Calu3 (cell line): Measurements from ENCODE around the gene PFKP. TPM values are rescaled to one million over a fixed set of nuclear protein-coding genes. Genes with fewer than 3 reads are reported as not detected.

Experiments used
- BruUV-seq: library from RNA; stranded (reverse); fragments of 400-500 nt; replicated peaks from 2 replicates; lab custom pipeline; 2021; lab: Mats Ljungman, UMichigan
- CTCF ChIA-PET: fragments of 300-600 bp; sonication (Branson Sonifier 250); formaldehyde crosslinking; loops from one replicate; lab custom pipeline; 2022; ENCODE audit warnings: antibody characterized with exemption; lab: Charles Lee
- DNase-seq: peaks from one replicate; pipeline ENCODE4 v3.0.0; 2022
- H3K27ac Mint-ChIP-seq: one replicate; pipeline ENCODE4 v1.8.0; 2022; ENCODE audit warnings: mixed read lengths; ENCODE audit not compliant: unreplicated experiment
- H3K27me3 Mint-ChIP-seq: one replicate; pipeline ENCODE4 v1.8.0; 2022; ENCODE audit warnings: mixed read lengths; ENCODE audit not compliant: unreplicated experiment
- H3K36me3 Mint-ChIP-seq: one replicate; pipeline ENCODE4 v1.8.0; 2022; ENCODE audit warnings: mild to moderate bottlenecking, moderate library complexity, mixed read lengths; ENCODE audit not compliant: insufficient read depth, unreplicated experiment
- H3K4me1 Mint-ChIP-seq: one replicate; pipeline ENCODE4 v1.8.0; 2022; ENCODE audit warnings: mild to moderate bottlenecking, low read depth, mixed read lengths; ENCODE audit not compliant: unreplicated experiment
- H3K4me3 Mint-ChIP-seq: one replicate; pipeline ENCODE4 v1.8.0; 2022; ENCODE audit warnings: mild to moderate bottlenecking, low read depth, moderate library complexity, mixed read lengths; ENCODE audit not compliant: unreplicated experiment
- H3K9me3 Mint-ChIP-seq: one replicate; pipeline ENCODE4 v1.8.0; 2022; ENCODE audit warnings: low read depth, mixed read lengths; ENCODE audit not compliant: unreplicated experiment
- intact Hi-C: fragments of 100-400 bp; cut with micrococcal nuclease; formaldehyde crosslinking; loops from one replicate; pipeline ENCODE4 v1.10.0; 2022; ENCODE audit not compliant: unreplicated experiment
- total RNA-seq: library from RNA; stranded (reverse); gene quantifications from 2 replicates; pipeline ENCODE4 v1.2.3, GENCODE V29; 2022
- TF ChIP-seq, protein P1 (sequence below): fragments of 200-600 bp; IDR thresholded peaks from one replicate; pipeline ENCODE4 v1.8.0; 2022; ENCODE audit warnings: antibody characterized with exemption; ENCODE audit not compliant: unreplicated experiment

The PFKP gene
- total RNA-seq, 1 experiment from 2014 or later, result 272 TPM

- intact Hi-C loops, result no loop called here
- no peaks in the 10 kb centered on the region for H3K4me1 Mint-ChIP-seq
- CTCF ChIA-PET, result no interaction called here
- DNase-seq, result no peak
- H3K27ac Mint-ChIP-seq, result no peak overlapping the region
- H3K9me3 Mint-ChIP-seq, result no peaks in the 10 kb centered on the region
- H3K4me3 Mint-ChIP-seq, result no peak overlapping the region
- H3K36me3 Mint-ChIP-seq, result peaks cover 94% of the 10 kb centered on the region
- TF ChIP-seq, protein P1, sequence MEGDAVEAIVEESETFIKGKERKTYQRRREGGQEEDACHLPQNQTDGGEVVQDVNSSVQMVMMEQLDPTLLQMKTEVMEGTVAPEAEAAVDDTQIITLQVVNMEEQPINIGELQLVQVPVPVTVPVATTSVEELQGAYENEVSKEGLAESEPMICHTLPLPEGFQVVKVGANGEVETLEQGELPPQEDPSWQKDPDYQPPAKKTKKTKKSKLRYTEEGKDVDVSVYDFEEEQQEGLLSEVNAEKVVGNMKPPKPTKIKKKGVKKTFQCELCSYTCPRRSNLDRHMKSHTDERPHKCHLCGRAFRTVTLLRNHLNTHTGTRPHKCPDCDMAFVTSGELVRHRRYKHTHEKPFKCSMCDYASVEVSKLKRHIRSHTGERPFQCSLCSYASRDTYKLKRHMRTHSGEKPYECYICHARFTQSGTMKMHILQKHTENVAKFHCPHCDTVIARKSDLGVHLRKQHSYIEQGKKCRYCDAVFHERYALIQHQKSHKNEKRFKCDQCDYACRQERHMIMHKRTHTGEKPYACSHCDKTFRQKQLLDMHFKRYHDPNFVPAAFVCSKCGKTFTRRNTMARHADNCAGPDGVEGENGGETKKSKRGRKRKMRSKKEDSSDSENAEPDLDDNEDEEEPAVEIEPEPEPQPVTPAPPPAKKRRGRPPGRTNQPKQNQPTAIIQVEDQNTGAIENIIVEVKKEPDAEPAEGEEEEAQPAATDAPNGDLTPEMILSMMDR, result no peak
- BruUV-seq, result no TSS peak
- no peaks in the 10 kb centered on the region for H3K27me3 Mint-ChIP-seq
Observed at GRCh38 chr10:3132036-3133025, 65.0 kb downstream of the PFKP start.

- no TSS peak for BruUV-seq
- Mint-ChIP-seq H3K4me1 (no peaks in the 10 kb centered on the region), H3K4me3 (no peak overlapping the region), H3K9me3 (no peaks in the 10 kb centered on the region), H3K27ac (no peak overlapping the region), H3K27me3 (no peaks in the 10 kb centered on the region), H3K36me3 (peaks cover 90% of the 10 kb centered on the region)
- intact Hi-C loops, result no loop called here
- TF ChIP-seq, protein P1, result no peak
- DNase-seq, result no peak
- CTCF ChIA-PET, result no interaction called here
Observed at GRCh38 chr10:3133948-3134347, 66.6 kb downstream of the PFKP start.

DNA sequence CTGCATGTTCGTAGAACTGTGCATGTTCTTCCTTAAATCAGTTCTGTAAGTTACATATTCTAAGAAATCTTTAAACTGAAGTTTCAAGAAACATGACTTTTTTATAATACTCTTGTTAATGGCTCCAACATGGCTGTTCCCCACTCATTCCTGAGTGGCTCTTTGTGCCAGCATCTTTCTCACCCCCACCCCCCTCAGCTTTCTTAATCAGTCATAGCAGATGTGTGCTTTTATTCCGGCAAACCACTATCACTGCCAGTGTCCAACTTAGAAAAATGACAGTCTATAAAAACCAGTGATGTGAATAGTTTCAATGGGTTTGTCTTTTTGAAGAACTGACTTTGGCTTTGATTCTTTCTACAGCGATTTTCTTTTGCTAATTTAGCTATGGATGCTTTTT is 67.7 kb downstream of the PFKP start:
- H3K4me1 Mint-ChIP-seq, result no peaks in the 10 kb centered on the region
- H3K9me3 Mint-ChIP-seq, result no peaks in the 10 kb centered on the region
- H3K27me3 Mint-ChIP-seq, result no peaks in the 10 kb centered on the region
- DNase-seq, result no peak
- H3K4me3 Mint-ChIP-seq, result no peak overlapping the region
- CTCF ChIA-PET, result no interaction called here
- H3K27ac Mint-ChIP-seq, result no peak overlapping the region
- intact Hi-C loops, result no loop called here
- peaks cover 86% of the 10 kb centered on the region for H3K36me3 Mint-ChIP-seq
- TF ChIP-seq, protein P1, result no peak
- BruUV-seq, result no TSS peak

DNA sequence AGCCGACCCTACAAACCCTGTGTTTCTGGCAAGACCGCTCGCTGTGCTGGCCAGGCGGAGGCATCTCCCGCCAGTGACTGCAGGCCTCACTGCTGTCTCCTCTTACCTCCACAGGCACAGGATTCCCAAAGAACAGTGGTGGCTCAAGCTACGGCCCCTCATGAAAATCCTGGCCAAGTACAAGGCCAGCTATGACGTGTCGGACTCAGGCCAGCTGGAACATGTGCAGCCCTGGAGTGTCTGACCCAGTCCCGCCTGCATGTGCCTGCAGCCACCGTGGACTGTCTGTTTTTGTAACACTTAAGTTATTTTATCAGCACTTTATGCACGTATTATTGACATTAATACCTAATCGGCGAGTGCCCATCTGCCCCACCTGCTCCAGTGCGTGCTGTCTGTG is 69.0 kb downstream of the PFKP start:
- H3K4me1 Mint-ChIP-seq, result no peaks in the 10 kb centered on the region
- no peaks in the 10 kb centered on the region for H3K27me3 Mint-ChIP-seq
- BruUV-seq, result no TSS peak
- H3K4me3 Mint-ChIP-seq, result no peak overlapping the region
- CTCF ChIA-PET, result no interaction called here
- TF ChIP-seq, protein P1, result no peak
- intact Hi-C loops, result no loop called here
- H3K27ac Mint-ChIP-seq, result no peak overlapping the region
- H3K36me3 Mint-ChIP-seq, result peaks cover 80% of the 10 kb centered on the region
- H3K9me3 Mint-ChIP-seq, result no peaks in the 10 kb centered on the region
- no peak for DNase-seq
